Fibroblast of skin of abdomen (primary cell): ENCODE measurements around the gene TRRAP.

ENCODE experiments used
- DNase-seq: peaks from one replicate; pipeline ENCODE4 v3.0.0-alpha.2; 2013

Gene TRRAP

GRCh38 chr7:98956469-98956868 lies 78.1 kb downstream of the TRRAP start:
- DNase-seq, result peak; percentile 29

- peak; percentile 61 for DNase-seq
Observed at GRCh38 chr7:98956937-98957336, 78.6 kb downstream of the TRRAP start.

- DNase-seq, result no peak
Observed at GRCh38 chr7:98957766-98958165, 79.4 kb downstream of the TRRAP start.

- no peak for DNase-seq
Observed at GRCh38 chr7:98958968-98959367, 80.6 kb downstream of the TRRAP start.

GRCh38 chr7:98963305-98963704 lies 85.0 kb downstream of the TRRAP start:
- no peak for DNase-seq

GRCh38 chr7:98964596-98964995 lies 86.3 kb downstream of the TRRAP start:
- DNase-seq, result no peak

GRCh38 chr7:98968621-98969020 lies 90.3 kb downstream of the TRRAP start:
- no peak for DNase-seq

GRCh38 chr7:98969386-98969785 lies 91.1 kb downstream of the TRRAP start:
- no peak for DNase-seq

GRCh38 chr7:98970016-98970615 lies 91.8 kb downstream of the TRRAP start:
- no peak for DNase-seq

- DNase-seq, result no peak
Observed at GRCh38 chr7:98970805-98971204, 92.5 kb downstream of the TRRAP start.

GRCh38 chr7:98974205-98974604 lies 95.9 kb downstream of the TRRAP start:
- no peak for DNase-seq

GRCh38 chr7:98974906-98975816 lies 96.8 kb downstream of the TRRAP start:
- DNase-seq, result no peak

- no peak for DNase-seq
Observed at GRCh38 chr7:98976396-98977185, 98.3 kb downstream of the TRRAP start.

- DNase-seq, result no peak
Observed at GRCh38 chr7:98978672-98979071, 100.3 kb downstream of the TRRAP start.

GRCh38 chr7:98981701-98982100 lies 103.4 kb downstream of the TRRAP start:
- DNase-seq, result no peak

GRCh38 chr7:98982686-98983085 lies 104.4 kb downstream of the TRRAP start:
- DNase-seq, result no peak

- DNase-seq, result no peak
Observed at GRCh38 chr7:98984126-98984525, 105.8 kb downstream of the TRRAP start.

GRCh38 chr7:98985406-98985805 lies 107.1 kb downstream of the TRRAP start:
- DNase-seq, result no peak

GRCh38 chr7:98985945-98986344 lies 107.6 kb downstream of the TRRAP start:
- DNase-seq, result no peak

GRCh38 chr7:98988641-98989040 lies 110.3 kb downstream of the TRRAP start:
- DNase-seq, result no peak

- no peak for DNase-seq
Observed at GRCh38 chr7:98990356-98990755, 112.0 kb downstream of the TRRAP start.

GRCh38 chr7:98991141-98991540 lies 112.8 kb downstream of the TRRAP start:
- no peak for DNase-seq

GRCh38 chr7:98992076-98992475 lies 113.7 kb downstream of the TRRAP start:
- DNase-seq, result no peak
